ENCODE results near the gene GAS6.

DNA sequence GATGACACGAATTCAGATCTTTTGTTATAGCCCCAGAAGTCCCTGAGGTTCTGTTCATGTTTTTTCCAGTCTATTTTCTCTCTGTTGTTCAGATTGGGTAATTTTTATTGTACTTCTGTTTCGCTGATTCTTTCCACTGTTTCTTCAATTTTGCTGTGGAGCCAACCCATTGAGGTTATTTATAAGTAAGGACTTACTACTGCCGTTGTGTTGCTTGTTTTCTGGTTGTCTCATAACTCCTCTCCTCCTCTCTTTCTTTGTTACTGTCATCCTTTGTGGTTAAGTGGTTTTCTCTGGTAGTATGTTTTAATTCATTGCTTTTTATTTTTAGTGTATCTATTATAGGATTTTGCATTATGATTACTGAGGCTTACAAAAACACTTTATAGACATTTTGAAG, 48.7 kb upstream of the GAS6 start:
- TF ChIP-seq CTCF (IDR thresholded peaks at IDR 0.05 in 2 of 3, conservative IDR thresholded peaks at IDR 0.05 in 1 of 3; ENCODE audit: borderline replicate concordance in 1 of 3, insufficient read depth in 1 of 3, low read depth in 2 of 3, low read length in 2 of 3) (no peak), CBX3 (IDR thresholded peaks at IDR 0.05; ENCODE audit: low read depth) (no peak), EZH2phosphoT487 (IDR thresholded peaks at IDR 0.05; ENCODE audit: borderline replicate concordance) (no peak), SRF (IDR thresholded peaks at IDR 0.05; ENCODE audit: low read depth) (no peak), EZH2 (IDR thresholded peaks at IDR 0.05) (no peak), ZFX (IDR thresholded peaks at IDR 0.05) (no peak), SIN3A (IDR thresholded peaks at IDR 0.05; ENCODE audit: low read depth) (no peak), ZNF274 (IDR thresholded peaks at IDR 0.05; ENCODE audit: low read depth, low read length) (no peak), POLR2A (IDR thresholded peaks at IDR 0.05; ENCODE audit: borderline replicate concordance, extremely low read depth, insufficient read depth, insufficient read length) (no peak)
- TF ChIP-seq, protein P1, sequence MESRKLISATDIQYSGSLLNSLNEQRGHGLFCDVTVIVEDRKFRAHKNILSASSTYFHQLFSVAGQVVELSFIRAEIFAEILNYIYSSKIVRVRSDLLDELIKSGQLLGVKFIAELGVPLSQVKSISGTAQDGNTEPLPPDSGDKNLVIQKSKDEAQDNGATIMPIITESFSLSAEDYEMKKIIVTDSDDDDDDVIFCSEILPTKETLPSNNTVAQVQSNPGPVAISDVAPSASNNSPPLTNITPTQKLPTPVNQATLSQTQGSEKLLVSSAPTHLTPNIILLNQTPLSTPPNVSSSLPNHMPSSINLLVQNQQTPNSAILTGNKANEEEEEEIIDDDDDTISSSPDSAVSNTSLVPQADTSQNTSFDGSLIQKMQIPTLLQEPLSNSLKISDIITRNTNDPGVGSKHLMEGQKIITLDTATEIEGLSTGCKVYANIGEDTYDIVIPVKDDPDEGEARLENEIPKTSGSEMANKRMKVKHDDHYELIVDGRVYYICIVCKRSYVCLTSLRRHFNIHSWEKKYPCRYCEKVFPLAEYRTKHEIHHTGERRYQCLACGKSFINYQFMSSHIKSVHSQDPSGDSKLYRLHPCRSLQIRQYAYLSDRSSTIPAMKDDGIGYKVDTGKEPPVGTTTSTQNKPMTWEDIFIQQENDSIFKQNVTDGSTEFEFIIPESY (IDR thresholded peaks at IDR 0.05; ENCODE audit: extremely low read depth, insufficient replicate concordance, low read length), result no peak
- TF ChIP-seq, protein P2, sequence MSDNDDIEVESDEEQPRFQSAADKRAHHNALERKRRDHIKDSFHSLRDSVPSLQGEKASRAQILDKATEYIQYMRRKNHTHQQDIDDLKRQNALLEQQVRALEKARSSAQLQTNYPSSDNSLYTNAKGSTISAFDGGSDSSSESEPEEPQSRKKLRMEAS (IDR thresholded peaks at IDR 0.05), result no peak
- TF ChIP-seq, protein P3, sequence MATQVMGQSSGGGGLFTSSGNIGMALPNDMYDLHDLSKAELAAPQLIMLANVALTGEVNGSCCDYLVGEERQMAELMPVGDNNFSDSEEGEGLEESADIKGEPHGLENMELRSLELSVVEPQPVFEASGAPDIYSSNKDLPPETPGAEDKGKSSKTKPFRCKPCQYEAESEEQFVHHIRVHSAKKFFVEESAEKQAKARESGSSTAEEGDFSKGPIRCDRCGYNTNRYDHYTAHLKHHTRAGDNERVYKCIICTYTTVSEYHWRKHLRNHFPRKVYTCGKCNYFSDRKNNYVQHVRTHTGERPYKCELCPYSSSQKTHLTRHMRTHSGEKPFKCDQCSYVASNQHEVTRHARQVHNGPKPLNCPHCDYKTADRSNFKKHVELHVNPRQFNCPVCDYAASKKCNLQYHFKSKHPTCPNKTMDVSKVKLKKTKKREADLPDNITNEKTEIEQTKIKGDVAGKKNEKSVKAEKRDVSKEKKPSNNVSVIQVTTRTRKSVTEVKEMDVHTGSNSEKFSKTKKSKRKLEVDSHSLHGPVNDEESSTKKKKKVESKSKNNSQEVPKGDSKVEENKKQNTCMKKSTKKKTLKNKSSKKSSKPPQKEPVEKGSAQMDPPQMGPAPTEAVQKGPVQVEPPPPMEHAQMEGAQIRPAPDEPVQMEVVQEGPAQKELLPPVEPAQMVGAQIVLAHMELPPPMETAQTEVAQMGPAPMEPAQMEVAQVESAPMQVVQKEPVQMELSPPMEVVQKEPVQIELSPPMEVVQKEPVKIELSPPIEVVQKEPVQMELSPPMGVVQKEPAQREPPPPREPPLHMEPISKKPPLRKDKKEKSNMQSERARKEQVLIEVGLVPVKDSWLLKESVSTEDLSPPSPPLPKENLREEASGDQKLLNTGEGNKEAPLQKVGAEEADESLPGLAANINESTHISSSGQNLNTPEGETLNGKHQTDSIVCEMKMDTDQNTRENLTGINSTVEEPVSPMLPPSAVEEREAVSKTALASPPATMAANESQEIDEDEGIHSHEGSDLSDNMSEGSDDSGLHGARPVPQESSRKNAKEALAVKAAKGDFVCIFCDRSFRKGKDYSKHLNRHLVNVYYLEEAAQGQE (IDR thresholded peaks at IDR 0.05; ENCODE audit: low read depth), result no peak

Measured in HCT116 (cell line).